ENCODE results near the gene ZNF625.
"Not testable (repeated sequence)": the region's sequence is repeated elsewhere in the genome, so short reads cannot be mapped to it uniquely, and the experiment has no call there.

The ZNF625 gene

DNA sequence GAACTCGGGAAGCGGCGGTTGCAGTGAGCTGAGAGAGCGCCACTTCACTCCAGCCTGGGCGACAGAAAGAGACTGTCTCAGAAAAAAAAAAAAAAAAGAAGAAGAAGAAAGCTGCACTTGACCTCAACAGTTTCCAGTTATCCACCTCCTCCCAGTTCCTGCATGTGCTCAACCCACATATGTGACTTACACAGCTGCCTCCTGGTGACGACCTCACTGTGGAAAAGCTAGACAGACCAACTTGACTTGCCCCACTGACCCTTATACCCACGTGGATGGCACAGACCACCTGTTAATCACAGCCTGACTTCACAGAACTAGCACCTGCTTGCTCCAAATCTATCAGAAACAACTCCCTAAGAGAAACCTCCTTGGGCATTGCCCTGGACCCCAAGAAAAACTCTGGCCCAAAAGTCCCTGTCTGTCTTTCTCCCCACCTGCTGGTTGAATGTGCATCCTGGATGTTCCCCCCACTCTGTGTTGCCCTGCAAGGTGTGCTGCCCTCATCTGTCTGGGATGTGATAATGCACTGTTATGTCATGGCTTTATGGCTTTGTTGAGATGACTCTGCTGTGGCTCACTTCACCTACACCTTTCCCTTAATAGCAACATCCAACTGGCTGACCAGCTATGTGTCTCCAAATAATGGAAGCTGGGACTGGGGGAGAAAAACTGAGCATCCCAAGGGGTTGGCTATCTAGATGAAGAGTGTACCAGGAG, 19.2 kb downstream of the ZNF625 start:
- DNase-seq = no peak

DNA sequence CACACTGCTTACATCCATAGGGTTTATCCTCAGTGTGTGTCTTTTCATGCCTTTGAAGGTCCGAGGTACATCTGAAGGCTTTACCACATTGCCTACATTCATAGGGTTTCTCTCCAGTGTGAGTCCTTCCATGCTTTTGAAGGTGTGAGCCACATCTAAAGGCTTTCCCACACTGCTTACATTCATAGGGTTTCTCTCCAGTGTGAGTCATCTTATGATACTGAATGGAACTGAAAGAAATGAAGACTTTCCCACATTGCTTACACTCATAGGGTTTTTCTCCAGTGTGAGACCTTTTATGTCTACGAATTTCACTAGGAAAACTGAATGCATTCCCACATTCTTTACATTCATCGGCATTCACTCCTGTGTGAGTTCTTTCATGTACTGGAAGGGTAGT, 23.5 kb downstream of the ZNF625 start:
- DNase-seq = no peak

DNA sequence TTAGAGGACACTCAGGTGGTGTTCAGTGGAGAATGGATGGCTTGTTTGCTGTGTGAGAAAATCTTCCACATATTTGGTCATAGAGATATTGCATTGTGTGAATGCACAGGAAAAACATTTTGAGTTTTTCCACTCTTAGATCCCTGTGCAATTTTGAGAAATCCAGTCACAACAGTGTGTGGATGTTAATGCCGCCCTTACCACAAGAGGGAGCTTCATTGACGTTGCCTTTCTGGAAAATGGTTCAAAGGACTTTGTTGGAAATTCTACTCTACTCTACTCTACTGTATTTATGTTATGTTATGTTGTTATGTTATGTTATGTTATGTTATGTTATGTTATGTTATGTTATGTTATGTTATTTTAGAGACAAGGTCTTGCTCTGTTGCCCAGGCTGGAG, 29.8 kb downstream of the ZNF625 start:
- DNase-seq = no peak

GRCh38 chr19:12117201-12117970, 39.1 kb downstream of the ZNF625 start:
- no peak for DNase-seq

DNA sequence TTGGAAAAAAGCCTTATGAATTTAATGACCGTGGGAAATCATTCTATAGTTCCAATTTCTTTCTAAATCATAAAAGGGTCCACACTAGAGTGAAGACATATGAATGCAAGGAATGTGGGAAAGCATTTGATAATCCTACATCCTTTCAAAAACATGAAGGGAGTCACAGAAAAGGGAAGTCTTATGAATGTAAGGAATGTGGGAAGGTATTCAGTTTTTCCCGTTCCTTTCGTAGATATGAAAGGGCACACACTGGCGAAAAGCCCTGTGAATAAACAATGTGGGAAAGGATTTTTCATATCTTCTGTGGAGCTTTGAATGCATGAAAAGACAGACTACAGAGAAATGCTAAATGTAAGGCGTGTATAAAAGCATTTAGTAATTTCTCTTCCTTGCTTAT, 43.4 kb downstream of the ZNF625 start:
- no peak for DNase-seq

DNA sequence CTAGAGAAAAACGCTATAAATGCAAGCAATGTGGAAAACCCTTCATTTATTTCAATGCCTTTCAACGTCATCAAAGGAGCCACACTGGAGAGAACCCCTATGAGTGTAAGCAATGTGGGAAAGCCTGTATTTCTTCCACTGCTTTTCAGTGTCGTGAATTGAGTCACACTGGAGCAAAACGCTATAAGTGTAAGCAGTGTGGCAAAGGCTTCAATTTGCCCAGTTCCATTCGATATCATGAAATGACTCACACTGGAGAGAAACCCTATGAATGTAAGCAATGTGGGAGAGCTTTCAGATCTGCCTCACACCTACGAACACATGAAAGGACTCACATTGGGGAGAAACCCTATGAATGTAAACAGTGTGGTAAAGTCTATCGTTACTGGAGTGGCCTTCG, 43.8 kb downstream of the ZNF625 start:
- no peak for DNase-seq

GRCh38 chr19:12111943-12112637, 44.4 kb downstream of the ZNF625 start:
- no peak for DNase-seq

GRCh38 chr19:12111176-12111575, 45.4 kb downstream of the ZNF625 start:
- no peak for DNase-seq

- not testable (repeated sequence) for DNase-seq
Observed at GRCh38 chr19:12103909-12104308, 52.6 kb downstream of the ZNF625 start.

DNA sequence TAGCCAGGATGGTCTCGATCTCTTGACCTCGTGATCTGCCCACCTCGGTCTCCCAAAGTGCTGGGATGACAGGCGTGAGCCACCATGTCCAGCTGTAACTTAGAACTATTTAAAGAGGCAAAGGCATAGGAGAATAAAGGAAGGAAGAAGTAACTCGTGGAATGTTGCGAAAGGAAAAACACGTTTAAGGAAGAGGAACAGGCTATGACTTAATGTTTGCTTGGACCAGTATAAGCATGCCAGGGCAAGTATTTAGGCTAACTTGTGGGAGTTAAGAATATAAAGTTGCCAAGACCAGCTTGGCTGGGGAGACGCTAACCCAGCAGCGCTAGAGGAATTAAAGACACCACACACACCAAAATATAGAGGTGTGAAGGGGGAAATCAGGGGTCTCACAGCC, 58.5 kb downstream of the ZNF625 start:
- no peak for DNase-seq

GRCh38 chr19:12095111-12095790, 61.3 kb downstream of the ZNF625 start:
- DNase-seq = no peak
